22Rv1 (cell line): ENCODE measurements around the gene NAA15.

ENCODE experiments used
- ZFX ChIP-seq: fragments of 450-650 bp; IDR thresholded peaks from 2 replicates; pipeline ENCODE4 v1.6.1; 2017; ENCODE audit warnings: antibody characterized with exemption, borderline replicate concordance
- TF ChIP-seq, protein P1 (sequence below): fragments of 450-650 bp; IDR thresholded peaks from 2 replicates; pipeline ENCODE4 v1.5.1; 2017; ENCODE audit warnings: mild to moderate bottlenecking

GRCh38 chr4:139297001-139297410 lies 4.3 kb upstream of the NAA15 start:
- TF ChIP-seq, protein P1, sequence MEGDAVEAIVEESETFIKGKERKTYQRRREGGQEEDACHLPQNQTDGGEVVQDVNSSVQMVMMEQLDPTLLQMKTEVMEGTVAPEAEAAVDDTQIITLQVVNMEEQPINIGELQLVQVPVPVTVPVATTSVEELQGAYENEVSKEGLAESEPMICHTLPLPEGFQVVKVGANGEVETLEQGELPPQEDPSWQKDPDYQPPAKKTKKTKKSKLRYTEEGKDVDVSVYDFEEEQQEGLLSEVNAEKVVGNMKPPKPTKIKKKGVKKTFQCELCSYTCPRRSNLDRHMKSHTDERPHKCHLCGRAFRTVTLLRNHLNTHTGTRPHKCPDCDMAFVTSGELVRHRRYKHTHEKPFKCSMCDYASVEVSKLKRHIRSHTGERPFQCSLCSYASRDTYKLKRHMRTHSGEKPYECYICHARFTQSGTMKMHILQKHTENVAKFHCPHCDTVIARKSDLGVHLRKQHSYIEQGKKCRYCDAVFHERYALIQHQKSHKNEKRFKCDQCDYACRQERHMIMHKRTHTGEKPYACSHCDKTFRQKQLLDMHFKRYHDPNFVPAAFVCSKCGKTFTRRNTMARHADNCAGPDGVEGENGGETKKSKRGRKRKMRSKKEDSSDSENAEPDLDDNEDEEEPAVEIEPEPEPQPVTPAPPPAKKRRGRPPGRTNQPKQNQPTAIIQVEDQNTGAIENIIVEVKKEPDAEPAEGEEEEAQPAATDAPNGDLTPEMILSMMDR: no peak
- TF ChIP-seq ZFX: no peak
